Neuronal stem cell (in vitro differentiated cells): ENCODE data around the gene SEC16B.

ENCODE experiments used
- DNase-seq: peaks from one replicate; pipeline ENCODE4 v3.0.0-alpha.2; 2013; ENCODE audit warnings: low spot score
- H2AFZ ChIP-seq: one replicate; pipeline ENCODE4 v1.6.1; 2013; ENCODE audit warnings: mild to moderate bottlenecking, low read length, inconsistent platforms
- H2AK5ac ChIP-seq: 2 replicates; pipeline ENCODE4 v1.6.1; 2013; ENCODE audit warnings: low read depth, mild to moderate bottlenecking, inconsistent platforms, low read length, moderate library complexity, mixed read lengths
- H2BK120ac ChIP-seq: 2 replicates; pipeline ENCODE4 v1.6.1; 2013; ENCODE audit warnings: low read depth, mild to moderate bottlenecking, inconsistent platforms, low read length, moderate library complexity, mixed read lengths
- H2BK12ac ChIP-seq: one replicate; pipeline ENCODE4 v1.6.1; 2013; ENCODE audit warnings: low read length, inconsistent platforms
- H2BK15ac ChIP-seq: 2 replicates; pipeline ENCODE4 v1.6.1; 2013; ENCODE audit warnings: mild to moderate bottlenecking, low read length, inconsistent platforms, mixed read lengths
- H2BK5ac ChIP-seq: one replicate; pipeline ENCODE4 v1.6.1; 2013; ENCODE audit warnings: inconsistent platforms, mild to moderate bottlenecking, low read length, moderate library complexity
- H3K14ac ChIP-seq: one replicate; pipeline ENCODE4 v1.6.1; 2013; ENCODE audit warnings: low read length, inconsistent platforms
- H3K18ac ChIP-seq: 2 replicates; pipeline ENCODE4 v1.6.1; 2013; ENCODE audit warnings: low read length, inconsistent platforms
- H3K23ac ChIP-seq: 2 replicates; pipeline ENCODE4 v1.6.1; 2013; ENCODE audit warnings: low read depth, mild to moderate bottlenecking, mixed read lengths, low read length, inconsistent platforms; ENCODE audit not compliant: poor library complexity
- H3K27ac ChIP-seq: replicated peaks from 3 replicates; pipeline ENCODE4 v1.5.1; 2013; ENCODE audit warnings: low read length, inconsistent platforms
- H3K27me3 ChIP-seq, 3 experiments: 2 replicates each; pipeline ENCODE4 v1.6.1; 2013; ENCODE audit warnings: low read length in 3 of 3, mild to moderate bottlenecking in 2 of 3, inconsistent platforms in 1 of 3, low read depth in 1 of 3, mixed read lengths in 1 of 3, moderate library complexity in 1 of 3; ENCODE audit not compliant: control insufficient read depth in 3 of 3, insufficient read depth in 3 of 3
- H3K36me3 ChIP-seq, 2 donors: replicated peaks in 1 of 2; 2 replicates each; pipeline ENCODE4 v1.6.1; 2013; ENCODE audit warnings: low read length in 2 of 2; ENCODE audit not compliant: control insufficient read depth in 2 of 2, insufficient read depth in 2 of 2
- H3K4ac ChIP-seq: 2 replicates; pipeline ENCODE4 v1.6.1; 2013; ENCODE audit warnings: inconsistent platforms, mild to moderate bottlenecking, low read length, moderate library complexity
- H3K4me1 ChIP-seq, 2 donors: 1 replicate in 1 of 2; 2 replicates in 1 of 2; pipeline ENCODE4 v1.6.1; 2013; ENCODE audit warnings: low read length in 2 of 2, low read depth in 1 of 2; ENCODE audit not compliant: control insufficient read depth in 2 of 2, insufficient read depth in 1 of 2
- H3K4me2 ChIP-seq: one replicate; pipeline ENCODE4 v1.6.1; 2013; ENCODE audit warnings: mild to moderate bottlenecking, low read length, inconsistent platforms; ENCODE audit not compliant: insufficient read depth, poor library complexity, severe bottlenecking
- H3K4me3 ChIP-seq, 2 donors: 2 replicates each; pipeline ENCODE4 v1.5.1; 2013; ENCODE audit warnings: low read length in 2 of 2, mild to moderate bottlenecking in 2 of 2, inconsistent platforms in 1 of 2, moderate library complexity in 1 of 2
- H3K79me1 ChIP-seq: one replicate; pipeline ENCODE4 v1.6.1; 2013; ENCODE audit warnings: low read depth, mild to moderate bottlenecking, inconsistent platforms, low read length, moderate library complexity
- H3K9ac ChIP-seq: one replicate; pipeline ENCODE4 v1.6.1; 2013; ENCODE audit warnings: mild to moderate bottlenecking, low read depth, low read length, inconsistent platforms; ENCODE audit not compliant: poor library complexity
- H3K9me3 ChIP-seq, 2 donors: replicated peaks in 1 of 2; 2 replicates each; pipeline versions ENCODE3 to v1.6.1; 2013; ENCODE audit warnings: low read length in 2 of 2, mild to moderate bottlenecking in 2 of 2, inconsistent platforms in 1 of 2, low read depth in 1 of 2, mixed read lengths in 1 of 2, moderate library complexity in 1 of 2; ENCODE audit not compliant: control insufficient read depth in 2 of 2, insufficient read depth in 1 of 2
- H4K8ac ChIP-seq: one replicate; pipeline ENCODE4 v1.6.1; 2013; ENCODE audit warnings: low read depth, mild to moderate bottlenecking, inconsistent platforms, low read length, moderate library complexity
- H4K91ac ChIP-seq: one replicate; pipeline ENCODE4 v1.6.1; 2013; ENCODE audit warnings: low read length, low read depth, mild to moderate bottlenecking, inconsistent platforms; ENCODE audit not compliant: poor library complexity
- WGBS, 2 donors: extraction: QIAGEN DNeasy Blood & Tissue Kit; methylation state at CpG; one replicate each; pipeline ENCODE4 v1.1.7; 2013; ENCODE audit warnings: missing lambda C conversion rate in 2 of 2, mixed read lengths in 1 of 2; ENCODE audit not compliant: insufficient read length in 2 of 2, insufficient replicate concordance in 1 of 2; ENCODE audit errors: extremely low coverage in 2 of 2; 5-methylcytosine and 5-hydroxymethylcytosine counted together

Gene SEC16B

DNA sequence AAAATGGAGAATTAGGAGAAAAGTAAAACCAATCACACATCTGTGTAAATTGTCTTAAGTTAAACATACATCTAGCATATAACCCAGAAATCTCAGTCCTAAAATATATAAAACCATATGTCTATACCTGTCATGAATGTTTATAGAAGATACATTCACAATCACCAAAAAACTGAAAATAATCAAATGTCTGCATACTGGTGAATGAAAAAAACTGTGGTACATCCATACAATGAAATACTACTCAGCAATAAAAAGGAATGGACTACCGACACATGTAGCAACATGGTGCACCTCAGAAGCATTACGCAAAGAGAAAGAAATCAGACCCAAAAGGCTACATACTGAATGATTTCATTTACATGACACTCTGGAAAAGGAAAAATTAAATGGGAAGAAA, 47.7 kb upstream of the SEC16B start:
- no peak overlapping the region for H3K4me3 ChIP-seq
- no peak overlapping the region for H4K91ac ChIP-seq
- no peaks in the 10 kb centered on the region for H3K36me3 ChIP-seq
- H2AFZ ChIP-seq, result no peak overlapping the region
- no peak overlapping the region for H2BK120ac ChIP-seq
- H3K79me1 ChIP-seq, result no peaks in the 10 kb centered on the region
- no peak overlapping the region for H3K14ac ChIP-seq
- WGBS, 2 donors, result no CpG with 5 or more reads among the region's 2 CpGs
- H4K8ac ChIP-seq, result no peak overlapping the region
- H3K27ac ChIP-seq, result no peak overlapping the region
- peaks cover 2 to 3% of the 10 kb centered on the region in 2 donors for H3K9me3 ChIP-seq
- H2AK5ac ChIP-seq, result no peak overlapping the region
- no peak overlapping the region for H2BK5ac ChIP-seq
- no peak overlapping the region for H3K4me2 ChIP-seq
- no peak overlapping the region for H3K9ac ChIP-seq
- H3K23ac ChIP-seq, result no peak overlapping the region
- no peaks in the 10 kb centered on the region for H3K4me1 ChIP-seq
- no peak for DNase-seq
- H3K27me3 ChIP-seq, result peaks cover 0 to 12% (median 0%) of the 10 kb centered on the region in 3 experiments
- no peak overlapping the region for H2BK12ac ChIP-seq
- no peak overlapping the region for H3K4ac ChIP-seq
- H2BK15ac ChIP-seq, result no peak overlapping the region
- H3K18ac ChIP-seq, result no peak overlapping the region

GRCh38 chr1:178011864-178012503, 42.1 kb upstream of the SEC16B start:
- Histone ChIP-seq H2AFZ (no peak overlapping the region), H3K23ac (no peak overlapping the region), H4K91ac (no peak overlapping the region), H2BK120ac (no peak overlapping the region), H2BK5ac (no peak overlapping the region), H3K18ac (no peak overlapping the region), H3K27me3 (peaks cover 0 to 15% (median 0%) of the 10 kb centered on the region in 3 experiments), H3K4me1 (no peaks in the 10 kb centered on the region), H4K8ac (no peak overlapping the region), H3K4ac (no peak overlapping the region), H3K14ac (no peak overlapping the region), H2AK5ac (no peak overlapping the region), H3K36me3 (no peaks in the 10 kb centered on the region), H3K9me3 (peaks cover 1 to 2% of the 10 kb centered on the region in 2 donors), H3K4me2 (no peak overlapping the region), H3K27ac (no peak overlapping the region), H3K79me1 (no peaks in the 10 kb centered on the region), H3K4me3 (no peak overlapping the region), H3K9ac (no peak overlapping the region), H2BK12ac (no peak overlapping the region), H2BK15ac (no peak overlapping the region)
- no CpG with 5 or more reads among the region's 2 CpGs for WGBS, 2 donors
- DNase-seq, result no peak

- Histone ChIP-seq H3K4me3 (no peak overlapping the region), H2AFZ (no peak overlapping the region), H2BK15ac (no peak overlapping the region), H3K79me1 (no peaks in the 10 kb centered on the region), H3K18ac (no peak overlapping the region), H3K14ac (no peak overlapping the region), H3K4ac (no peak overlapping the region), H3K4me2 (no peak overlapping the region), H2AK5ac (no peak overlapping the region), H4K8ac (no peak overlapping the region), H2BK120ac (no peak overlapping the region), H3K27ac (no peak overlapping the region), H3K9ac (no peak overlapping the region), H2BK5ac (no peak overlapping the region), H2BK12ac (no peak overlapping the region), H3K4me1 (no peaks in the 10 kb centered on the region), H3K9me3 (no peaks in the 10 kb centered on the region), H4K91ac (no peak overlapping the region), H3K27me3 (peaks cover 0 to 15% (median 0%) of the 10 kb centered on the region in 3 experiments), H3K36me3 (no peaks in the 10 kb centered on the region), H3K23ac (no peak overlapping the region)
- no CpG with 5 or more reads among the region's 3 CpGs for WGBS, 2 donors
- no peak for DNase-seq
Measured at GRCh38 chr1:178011465-178011828, 41.6 kb upstream of the SEC16B start.

DNA sequence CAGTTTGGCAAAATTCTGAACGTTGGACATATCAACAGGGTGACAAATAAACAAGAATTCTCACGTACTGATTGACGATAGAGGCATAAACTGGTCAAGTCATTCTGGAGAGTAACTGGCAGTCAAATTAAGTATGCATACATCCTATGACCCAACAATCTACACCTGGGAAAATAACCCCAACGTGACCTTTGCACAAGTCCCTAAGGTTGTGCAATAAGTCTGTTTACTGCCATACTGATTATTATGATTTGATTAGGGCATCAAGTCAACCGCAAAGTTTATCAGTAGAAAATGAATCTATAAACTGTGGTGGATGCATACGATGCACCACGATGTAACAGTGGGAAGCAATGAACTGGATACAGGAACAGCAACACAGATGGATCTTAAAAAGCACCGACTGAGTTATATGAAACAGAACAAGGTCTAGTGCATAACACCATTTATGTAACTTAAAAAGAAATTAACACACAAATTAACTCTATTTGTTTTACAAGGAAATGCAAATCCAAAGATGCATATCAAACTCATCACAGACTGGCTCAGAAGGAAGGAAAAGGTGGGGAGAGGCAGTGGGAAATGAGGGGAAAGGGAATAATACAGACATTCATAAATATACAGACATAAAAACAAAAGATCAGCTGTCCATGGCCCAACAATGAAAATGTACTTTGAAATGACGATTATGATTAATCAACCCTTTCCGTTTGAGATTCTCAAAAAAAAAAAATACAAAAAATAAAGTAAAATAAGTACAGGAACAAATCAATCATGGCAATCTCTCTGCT, 41.0 kb upstream of the SEC16B start:
- no peak overlapping the region for H3K14ac ChIP-seq
- H3K23ac ChIP-seq, result no peak overlapping the region
- peaks cover 0 to 15% (median 0%) of the 10 kb centered on the region in 3 experiments for H3K27me3 ChIP-seq
- H2AFZ ChIP-seq, result no peak overlapping the region
- H3K4me1 ChIP-seq, result no peaks in the 10 kb centered on the region
- H2BK120ac ChIP-seq, result no peak overlapping the region
- no peak overlapping the region for H3K18ac ChIP-seq
- no peak overlapping the region for H4K91ac ChIP-seq
- no peaks in the 10 kb centered on the region for H3K36me3 ChIP-seq
- H2BK12ac ChIP-seq, result no peak overlapping the region
- H3K4me2 ChIP-seq, result no peak overlapping the region
- H3K27ac ChIP-seq, result no peak overlapping the region
- no CpG with 5 or more reads among the region's 10 CpGs for WGBS, 2 donors
- no peak overlapping the region for H4K8ac ChIP-seq
- no peak overlapping the region for H3K4ac ChIP-seq
- H3K4me3 ChIP-seq, result no peak overlapping the region
- H2BK5ac ChIP-seq, result no peak overlapping the region
- no peak overlapping the region for H3K9ac ChIP-seq
- H2BK15ac ChIP-seq, result no peak overlapping the region
- H3K79me1 ChIP-seq, result no peaks in the 10 kb centered on the region
- no peaks in the 10 kb centered on the region for H3K9me3 ChIP-seq
- no peak overlapping the region for H2AK5ac ChIP-seq
- DNase-seq, result no peak
